SK-N-MC (cell line): Measurements from ENCODE around the gene OR1D2.
"Not testable (repeated sequence)": the region's sequence is repeated elsewhere in the genome, so short reads cannot be mapped to it uniquely, and the experiment has no call there.

Experiments used
- EZH2 ChIP-seq: fragments of 200-600 bp; sonication (generic); IDR thresholded peaks from one replicate; pipeline ENCODE4 v1.6.1; 2017; ENCODE audit warnings: antibody characterized with exemption
- FOXP2 ChIP-seq: optimal IDR thresholded peaks from 2 replicates; pipeline ENCODE3; 2011; ENCODE audit warnings: mild to moderate bottlenecking, moderate library complexity; ENCODE audit not compliant: insufficient read depth; ENCODE audit errors: extremely low read length, control extremely low read depth
- POLR2AphosphoS5 ChIP-seq: IDR thresholded peaks from 2 replicates; pipeline ENCODE4 v1.6.1; 2012; ENCODE audit warnings: mild to moderate bottlenecking, low read depth, low read length, borderline replicate concordance

- not testable (repeated sequence) for TF ChIP-seq EZH2, FOXP2, POLR2AphosphoS5
Observed at GRCh38 chr17:3073850-3074249, 30.4 kb downstream of the OR1D2 start.
